HG03139 (cell line): ENCODE results near the gene MPZ.
"Not testable (repeated sequence)": the region's sequence is repeated elsewhere in the genome, so short reads cannot be mapped to it uniquely, and the experiment has no call there.

Experiments
- ATAC-seq: cut with Tn5 transposase; IDR thresholded peaks from one replicate; pipeline ENCODE4 v1.9.1; 2021; ENCODE audit not compliant: unreplicated experiment

Gene MPZ

GRCh38 chr1:161309868-161310267 lies at the start of gene MPZ:
Gene MPZ, minus strand, starts transcription at chr1:161309968. Its CDS starts 63 bp downstream, at chr1:161309905.
- no peak for ATAC-seq

- ATAC-seq: no peak
These were observed 49.5 kb upstream of the MPZ start for GRCh38 chr1:161359291-161359690.

- ATAC-seq: no peak
These were observed 47.3 kb upstream of the MPZ start for GRCh38 chr1:161357073-161357472.

- no peak for ATAC-seq
These were observed 41.7 kb upstream of the MPZ start for GRCh38 chr1:161351482-161351881.

DNA sequence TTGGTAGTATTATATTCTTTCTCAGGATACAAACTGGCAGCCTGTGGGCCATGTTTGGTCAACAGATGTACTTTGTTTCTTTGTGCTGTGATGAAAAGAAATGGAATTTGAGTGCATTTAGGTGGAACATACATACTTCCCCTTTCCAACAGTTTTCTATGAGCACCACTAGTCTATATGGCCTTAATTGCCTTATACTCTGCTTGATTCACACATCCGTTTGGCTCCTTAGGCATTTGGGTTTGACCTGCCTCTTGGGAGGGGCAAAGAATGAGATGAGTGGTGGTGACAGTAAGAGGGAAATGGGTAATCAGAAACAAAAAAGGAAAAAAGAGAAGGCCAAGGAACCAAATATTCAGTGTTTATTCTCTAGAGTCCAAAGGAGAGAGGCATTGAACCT lies 40.9 kb upstream of the MPZ start:
- ATAC-seq: no peak

- no peak for ATAC-seq
These were observed 33.1 kb upstream of the MPZ start for GRCh38 chr1:161342821-161343220.

GRCh38 chr1:161342177-161342576 lies 32.4 kb upstream of the MPZ start:
- ATAC-seq: no peak

DNA sequence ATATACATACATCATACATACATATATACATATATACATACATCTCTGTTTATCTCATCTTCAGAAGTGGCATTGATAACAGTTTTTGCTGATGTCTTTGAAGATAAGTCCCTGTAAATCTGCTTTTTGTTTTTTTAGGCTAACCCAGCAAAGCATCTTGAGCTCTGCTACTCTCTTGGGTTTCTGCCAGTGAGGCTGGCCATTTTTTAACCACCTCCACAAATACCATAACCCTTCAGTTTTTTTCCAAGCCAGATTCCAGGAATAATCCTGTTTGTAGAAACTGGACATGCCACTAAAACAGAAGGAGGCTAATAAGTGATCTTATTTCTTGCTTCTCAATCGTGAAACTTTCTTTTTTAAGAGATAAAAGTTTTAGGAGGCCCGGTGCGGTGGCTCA lies 26.0 kb upstream of the MPZ start:
- no peak for ATAC-seq

DNA sequence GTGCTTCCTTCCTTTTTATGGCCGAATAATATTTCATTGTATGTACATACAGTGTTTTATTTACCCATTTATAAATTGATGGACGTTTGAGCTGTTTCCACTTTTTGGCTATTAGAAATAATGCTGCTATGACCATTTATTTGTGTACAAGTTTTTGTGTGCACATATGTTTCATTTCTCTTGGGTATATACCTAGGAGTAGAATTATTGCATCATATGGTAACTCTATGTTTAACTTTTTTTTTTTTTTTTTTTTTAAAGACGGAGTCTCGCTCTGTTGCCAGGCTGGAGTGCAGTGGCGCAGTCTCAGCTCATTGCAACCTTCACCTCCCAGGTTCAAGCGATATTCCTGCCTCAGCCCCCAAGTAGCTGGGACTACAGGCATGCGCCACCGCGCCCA lies 23.4 kb upstream of the MPZ start:
- ATAC-seq: no peak

- no peak for ATAC-seq
These were observed 20.6 kb upstream of the MPZ start for GRCh38 chr1:161330346-161330745.

DNA sequence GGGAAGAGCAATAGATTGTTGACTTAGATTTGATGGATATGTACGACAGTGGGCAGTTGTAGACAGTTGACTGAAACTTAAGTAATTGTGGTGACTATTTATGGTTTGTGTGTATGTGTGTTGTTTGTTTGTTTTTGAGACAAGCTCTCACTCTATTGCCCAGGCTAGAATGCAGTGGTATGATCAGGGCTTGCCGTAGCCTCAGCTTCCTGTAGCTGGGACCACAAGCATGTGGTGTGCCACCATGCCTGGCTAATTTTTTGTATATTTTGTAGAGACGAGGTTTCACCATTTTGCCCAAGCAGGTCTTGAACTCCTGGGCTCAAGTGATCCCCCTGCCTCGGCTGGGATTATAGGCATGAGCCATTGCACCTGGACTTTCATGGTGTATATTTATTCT lies 14.3 kb upstream of the MPZ start:
- ATAC-seq: no peak

- ATAC-seq: not testable (repeated sequence)
These were observed 6.3 kb upstream of the MPZ start for GRCh38 chr1:161315841-161316674.

- ATAC-seq: peak; percentile 82
These were observed 4.6 kb upstream of the MPZ start, which contains the start of gene SDHC for GRCh38 chr1:161314201-161314981. Gene SDHC, plus strand, starts transcription at chr1:161314381. Its CDS starts 25 bp downstream, at chr1:161314406.

DNA sequence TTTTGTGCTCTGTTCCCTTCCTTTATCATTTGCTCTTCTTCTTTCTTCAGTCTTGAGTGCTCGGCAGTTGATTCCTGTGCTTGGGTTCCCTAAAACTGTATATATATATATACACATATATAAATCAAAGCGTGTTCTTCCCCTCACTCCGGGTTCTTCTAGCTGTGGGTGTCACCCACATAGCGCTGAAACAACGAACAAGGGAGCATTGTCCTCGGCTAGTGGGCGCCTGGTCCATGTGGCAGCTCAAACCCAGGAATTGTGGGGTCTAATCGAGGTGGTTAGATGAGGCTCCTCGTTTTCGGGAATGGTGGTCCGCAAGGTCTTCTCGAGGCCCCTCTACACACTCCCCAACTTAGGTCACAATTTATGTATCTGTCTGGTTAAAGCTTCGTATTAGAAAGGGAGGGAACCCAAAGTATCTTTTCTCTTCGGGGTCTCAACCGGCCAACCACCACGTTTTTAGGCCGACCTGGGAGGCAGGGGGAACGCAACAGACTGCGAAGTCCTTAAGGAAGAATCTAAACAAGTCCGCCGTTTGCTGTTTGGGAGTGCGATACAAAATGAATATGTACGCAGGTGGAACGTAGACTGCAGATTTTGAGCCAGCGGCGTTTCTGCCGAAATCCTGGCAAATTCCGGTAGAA lies 3.9 kb upstream of the MPZ start:
- no peak for ATAC-seq

DNA sequence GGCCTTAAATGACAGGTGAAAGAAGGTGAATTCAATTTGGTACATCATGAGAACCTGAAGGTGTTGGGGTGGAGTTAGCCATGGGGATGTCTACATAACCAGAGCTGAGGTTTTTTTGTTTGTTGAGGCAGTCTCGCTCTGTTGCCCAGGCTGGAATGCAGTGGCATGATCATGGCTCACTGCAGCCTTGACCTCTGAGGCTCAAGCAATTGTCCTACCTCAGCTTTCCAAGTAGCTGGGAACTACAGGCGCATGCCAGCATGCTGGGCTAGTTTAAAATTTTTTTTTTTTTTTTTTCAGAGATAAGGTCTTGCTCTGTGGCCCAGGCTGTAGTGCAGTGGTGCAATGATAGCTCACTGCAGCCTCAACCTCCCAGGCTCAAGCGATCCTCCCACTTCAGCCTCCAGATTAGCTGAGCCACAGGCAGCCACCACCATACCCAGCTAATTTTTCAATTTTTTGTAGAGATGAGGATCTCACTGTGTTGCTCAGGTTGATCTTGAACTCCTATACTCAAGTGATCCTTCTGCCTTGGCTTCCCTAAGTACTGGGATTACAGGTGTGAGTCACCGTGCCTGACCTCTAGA lies 1.9 kb upstream of the MPZ start:
- no peak for ATAC-seq

DNA sequence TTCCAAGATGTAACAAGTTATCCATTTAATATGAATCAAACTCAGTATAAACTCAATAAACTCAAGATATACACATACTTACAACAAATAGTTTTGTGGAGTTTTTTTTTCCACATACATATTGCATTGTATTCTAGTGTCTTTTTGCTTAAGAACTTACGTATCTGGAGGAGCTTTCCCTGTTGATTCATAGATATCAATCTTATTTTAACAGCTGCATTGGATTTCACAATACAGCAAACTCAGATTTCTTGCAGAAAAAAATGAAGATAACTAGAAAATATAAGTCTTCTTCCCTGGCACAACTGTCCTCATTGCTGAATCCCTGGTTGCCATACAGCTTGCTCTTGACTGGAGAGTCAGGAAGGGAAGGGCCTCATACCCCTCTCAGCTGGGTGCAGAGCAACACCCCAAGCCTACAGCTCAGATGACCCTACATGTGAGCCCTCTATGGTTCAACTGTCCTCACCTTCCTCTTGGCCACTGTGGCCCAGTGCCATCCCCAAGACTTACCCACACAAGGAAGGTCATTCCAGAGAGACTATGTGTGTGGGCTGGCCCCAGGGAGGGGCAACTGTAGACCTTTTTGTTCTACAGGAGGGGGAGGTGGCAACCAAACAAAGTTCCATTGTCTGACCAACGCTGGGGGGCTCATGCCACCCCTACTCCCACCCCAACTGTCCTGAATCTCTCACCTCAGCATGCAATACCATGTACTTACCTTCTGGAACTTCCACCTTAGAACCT lies 1.7 kb downstream of the MPZ start:
- no peak for ATAC-seq

GRCh38 chr1:161307230-161307768 lies 2.5 kb downstream of the MPZ start:
- no peak for ATAC-seq

GRCh38 chr1:161305867-161306519 lies 3.8 kb downstream of the MPZ start:
- ATAC-seq: peak; percentile 82

DNA sequence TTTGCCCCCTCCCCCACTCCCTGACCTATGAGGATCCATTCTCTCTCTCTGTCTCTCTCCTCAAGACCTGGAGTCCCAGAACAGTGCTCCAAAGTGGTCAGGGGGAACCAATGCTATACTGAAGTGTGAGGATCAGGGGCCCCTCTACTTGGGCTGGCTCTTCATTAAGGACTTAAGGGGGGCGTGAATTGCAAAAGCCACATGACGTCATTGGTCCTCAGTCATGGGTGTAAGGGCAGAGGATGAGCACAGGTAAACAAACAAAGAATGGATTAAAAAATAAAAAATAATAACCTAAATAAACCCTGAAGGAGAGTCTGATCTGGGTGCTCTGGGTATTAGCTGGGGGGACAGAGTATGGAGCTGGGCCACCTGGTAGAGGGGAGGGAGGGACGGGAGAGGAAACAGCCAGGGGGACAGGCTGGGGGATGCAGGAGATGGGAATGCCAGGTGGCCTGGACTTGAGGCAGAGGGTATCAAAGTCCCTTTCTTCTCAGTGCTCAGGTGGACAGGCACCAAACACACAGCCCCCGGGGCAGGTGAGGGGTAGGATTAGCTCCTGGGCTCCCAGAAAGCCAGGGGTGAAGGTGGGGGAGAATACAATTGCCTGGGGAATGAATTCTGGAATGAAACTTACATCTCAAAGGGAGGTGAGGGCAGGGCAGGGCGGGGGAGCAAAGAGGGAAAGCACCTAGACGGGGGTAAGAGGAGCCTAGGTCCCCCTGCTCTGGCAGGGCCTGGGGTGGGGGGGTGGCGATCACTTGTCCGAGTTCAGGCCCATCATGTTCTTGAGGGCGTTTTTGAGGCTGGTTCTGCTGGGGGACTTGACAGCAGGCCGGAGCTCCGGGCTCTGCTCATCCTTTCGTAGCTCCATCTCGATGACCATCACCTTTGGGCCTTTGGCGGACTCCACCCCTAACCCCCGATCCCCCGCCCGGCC lies 4.6 kb downstream of the MPZ start:
- ATAC-seq: no peak
